Measurements from ENCODE around the gene THADA. TPM values are rescaled to one million over a fixed set of nuclear protein-coding genes. Genes with fewer than 3 reads are reported as not detected.

Gene THADA
- total RNA-seq, 1 donor from 2014 or later, result 22.8 TPM

- DNase-seq (ENCODE audit: low read depth in 2 of 2), result no peak
Observed at GRCh38 chr2:43258547-43259156, 337.2 kb downstream of the THADA start.

- DNase-seq (ENCODE audit: low read depth in 2 of 2), result no peak
Observed at GRCh38 chr2:43255296-43255910, 340.4 kb downstream of the THADA start.

GRCh38 chr2:43254331-43254730 lies 341.5 kb downstream of the THADA start:
- no peak for DNase-seq (ENCODE audit: low read depth in 2 of 2)

- DNase-seq (ENCODE audit: low read depth in 2 of 2), result peak in 1 of 2 donors; percentile 80
Observed at GRCh38 chr2:43251171-43251731, 344.6 kb downstream of the THADA start.

GRCh38 chr2:43250015-43250414 lies 345.8 kb downstream of the THADA start:
- DNase-seq (ENCODE audit: low read depth in 2 of 2), result no peak

- DNase-seq (ENCODE audit: low read depth in 2 of 2), result no peak
Observed at GRCh38 chr2:43248621-43249020, 347.2 kb downstream of the THADA start.

GRCh38 chr2:43246641-43247040 lies 349.2 kb downstream of the THADA start:
- DNase-seq (ENCODE audit: low read depth in 2 of 2), result no peak

GRCh38 chr2:43241558-43241957 lies 354.3 kb downstream of the THADA start:
- no peak for DNase-seq (ENCODE audit: low read depth in 2 of 2)

GRCh38 chr2:43240766-43241150 lies 355.1 kb downstream of the THADA start:
- no peak for DNase-seq (ENCODE audit: low read depth in 2 of 2)

GRCh38 chr2:43239981-43240765 lies 355.7 kb downstream of the THADA start:
- DNase-seq (ENCODE audit: low read depth in 2 of 2), result no peak

GRCh38 chr2:43238813-43239212 lies 357.0 kb downstream of the THADA start:
- DNase-seq (ENCODE audit: low read depth in 2 of 2), result no peak

GRCh38 chr2:43238176-43238575 lies 357.7 kb downstream of the THADA start:
- no peak for DNase-seq (ENCODE audit: low read depth in 2 of 2)

GRCh38 chr2:43233218-43234212 lies 362.3 kb downstream of the THADA start:
- DNase-seq (ENCODE audit: low read depth in 2 of 2), result no peak

- no peak for DNase-seq (ENCODE audit: low read depth in 2 of 2)
Observed at GRCh38 chr2:43230951-43231827, 364.6 kb downstream of the THADA start.

GRCh38 chr2:43230351-43230885 lies 365.4 kb downstream of the THADA start:
- DNase-seq (ENCODE audit: low read depth in 2 of 2), result no peak

GRCh38 chr2:43228756-43229659 lies 366.8 kb downstream of the THADA start:
- peak in 1 of 2 donors; percentile 17 for DNase-seq (ENCODE audit: low read depth in 2 of 2)

GRCh38 chr2:43228321-43228751 lies 367.5 kb downstream of the THADA start:
- DNase-seq (ENCODE audit: low read depth in 2 of 2), result peak in 1 of 2 donors; percentile 26

- no peak for DNase-seq (ENCODE audit: low read depth in 2 of 2)
Observed at GRCh38 chr2:43227830-43228281, 368.0 kb downstream of the THADA start.
